ENCODE measurements around the gene KIF13A. TPM values are rescaled to one million over a fixed set of nuclear protein-coding genes. Genes with fewer than 3 reads are reported as not detected.
"Not testable (repeated sequence)": the region's sequence is repeated elsewhere in the genome, so short reads cannot be mapped to it uniquely, and the experiment has no call there.

KIF13A gene
- total and polyA plus RNA-seq, 10 of the 15 experiments (the other 5 are each of a cell fraction or from before 2014, with no cell fraction given): 0.02 to 0.26 (median 0.13) TPM; not detected in 2

GRCh38 chr6:17914651-17915050, 72.8 kb downstream of the KIF13A start:
- no peaks in the 10 kb centered on the region for H3K9me3 ChIP-seq (replicated peaks; ENCODE audit: control insufficient read depth, insufficient read depth, low read length)
- ChIA-PET SMC1A (ENCODE audit: uncharacterized antibody, unreplicated experiment) (no interaction called here), POLR2A (no interaction called here), CTCF (interaction anchor here (1.1 to 1.4 kb wide), 2 partner anchors 9 to 98 kb away, joined by 3 read pairs; no protein-coding TSS in a partner anchor), RAD21 (ENCODE audit: unreplicated experiment) (no interaction called here)
- H3K4me1 ChIP-seq (ENCODE audit: control insufficient read depth, insufficient read depth, low read length): no peaks in the 10 kb centered on the region
- no peak overlapping the region for H3K4me2 ChIP-seq (ENCODE audit: control insufficient read depth, insufficient read depth)
- H3K4me3 ChIP-seq: no peak overlapping the region
- ATAC-seq (no peak), DNase-seq (ENCODE audit: low read depth, low spot score) (no peak), FAIRE-seq (no peak)
- 49% methylated on average over 2 of the region's 2 CpGs for WGBS (ENCODE audit: insufficient coverage, insufficient replicate concordance, low lambda C conversion rate, missing lambda C conversion rate)
- no peaks in the 10 kb centered on the region for H3K36me3 ChIP-seq (ENCODE audit: control insufficient read depth in 2 of 2, insufficient read depth in 2 of 2, low read length in 1 of 2)
- in situ Hi-C loops (cut with MboI): no loop called here
- H3K9ac ChIP-seq (ENCODE audit: control insufficient read depth, insufficient read depth, low read length): no peak overlapping the region
- no peak overlapping the region for H2AFZ ChIP-seq (ENCODE audit: control insufficient read depth, low read depth, low read length)
- no TSS peak for BruUV-seq (replicated peaks)
- TF ChIP-seq JUNB (IDR thresholded peaks at IDR 0.05) (no peak), CHD4 (IDR thresholded peaks at IDR 0.05) (no peak), CHD2 (IDR thresholded peaks at IDR 0.05; ENCODE audit: borderline replicate concordance, low read depth, low read length) (no peak), PAX5 (IDR thresholded peaks at IDR 0.05; ENCODE audit: borderline replicate concordance, low read depth, low read length) (no peak)
- H3K27me3 ChIP-seq (replicated peaks in 1 of 2; ENCODE audit: control insufficient read depth in 2 of 2, insufficient read depth in 2 of 2, low read length in 1 of 2): no peaks in the 10 kb centered on the region; a peak in 1 of 4 replicates
- H3K27ac ChIP-seq (ENCODE audit: control insufficient read depth, insufficient read depth): no peak overlapping the region
- intact Hi-C loops (cut with micrococcal nuclease; ENCODE audit: unreplicated experiment): no loop called here
- no peaks in the 10 kb centered on the region for H4K20me1 ChIP-seq (ENCODE audit: control insufficient read depth, insufficient read depth)
- no peaks in the 10 kb centered on the region for H3K79me2 ChIP-seq (ENCODE audit: control insufficient read depth, insufficient read depth, low read length)

- Histone ChIP-seq H3K4me1 (ENCODE audit: control insufficient read depth, insufficient read depth, low read length) (no peaks in the 10 kb centered on the region; the same call in 1 of the 2 replicates), H3K9ac (ENCODE audit: control insufficient read depth, insufficient read depth, low read length) (no peak overlapping the region), H3K27ac (ENCODE audit: control insufficient read depth, insufficient read depth) (no peak overlapping the region), H3K9me3 (replicated peaks; ENCODE audit: control insufficient read depth, insufficient read depth, low read length) (no peaks in the 10 kb centered on the region; the same call in 2 of the 3 replicates), H3K79me2 (ENCODE audit: control insufficient read depth, insufficient read depth, low read length) (no peaks in the 10 kb centered on the region), H4K20me1 (ENCODE audit: control insufficient read depth, insufficient read depth) (no peaks in the 10 kb centered on the region), H2AFZ (ENCODE audit: control insufficient read depth, low read depth, low read length) (no peak overlapping the region), H3K36me3 (ENCODE audit: control insufficient read depth in 2 of 2, insufficient read depth in 2 of 2, low read length in 1 of 2) (no peaks in the 10 kb centered on the region), H3K4me3 (no peak overlapping the region), H3K27me3 (replicated peaks in 1 of 2; ENCODE audit: control insufficient read depth in 2 of 2, insufficient read depth in 2 of 2, low read length in 1 of 2) (no peaks in the 10 kb centered on the region; a peak in 1 of 4 replicates), H3K4me2 (ENCODE audit: control insufficient read depth, insufficient read depth) (no peak overlapping the region)
- SMC1A ChIA-PET (ENCODE audit: uncharacterized antibody, unreplicated experiment): interaction anchor here (0.6 to 1.3 kb wide), 3 partner anchors 11 to 834 kb away, joined by 3 read pairs; no protein-coding TSS in a partner anchor
- RAD21 ChIA-PET (ENCODE audit: unreplicated experiment): no interaction called here
- TF ChIP-seq NFYB (IDR thresholded peaks at IDR 0.05; ENCODE audit: insufficient read depth, low read depth, low read length) (no peak), TCF3 (IDR thresholded peaks at IDR 0.05; ENCODE audit: borderline replicate concordance, insufficient read depth, low read depth, low read length) (no peak), PAX8 (IDR thresholded peaks at IDR 0.05) (no peak), BMI1 (IDR thresholded peaks at IDR 0.05; ENCODE audit: borderline replicate concordance) (no peak), MEF2A (IDR thresholded peaks at IDR 0.05; ENCODE audit: insufficient read depth, low read depth, low read length) (no peak), NFYA (IDR thresholded peaks at IDR 0.05; ENCODE audit: borderline replicate concordance, low read depth, low read length) (no peak)
- no peak for DNase-seq (ENCODE audit: low read depth, low spot score)
- POLR2A ChIA-PET: no interaction called here
- intact Hi-C loops (cut with micrococcal nuclease; ENCODE audit: unreplicated experiment): no loop called here
- no peak for FAIRE-seq
- BruUV-seq (replicated peaks): no TSS peak
- ATAC-seq: no peak
- in situ Hi-C loops (cut with MboI): no loop called here
- CTCF ChIA-PET: interaction anchor here (0.9 kb wide), 1 partner anchor 31 kb away, joined by 3 read pairs; no protein-coding TSS in a partner anchor
Measured at GRCh38 chr6:17912521-17912920, 74.9 kb downstream of the KIF13A start.

GRCh38 chr6:17911656-17912055, 75.8 kb downstream of the KIF13A start:
- H3K79me2 ChIP-seq (ENCODE audit: control insufficient read depth, insufficient read depth, low read length); H3K9me3 ChIP-seq (replicated peaks; ENCODE audit: control insufficient read depth, insufficient read depth, low read length); BruUV-seq (replicated peaks); H3K27ac ChIP-seq (ENCODE audit: control insufficient read depth, insufficient read depth); H3K36me3 ChIP-seq (ENCODE audit: control insufficient read depth in 2 of 2, insufficient read depth in 2 of 2, low read length in 1 of 2); in situ Hi-C loops (cut with MboI); DNase-seq (ENCODE audit: low read depth, low spot score); H2AFZ ChIP-seq (ENCODE audit: control insufficient read depth, low read depth, low read length); ATAC-seq; H3K27me3 ChIP-seq (replicated peaks in 1 of 2; ENCODE audit: control insufficient read depth in 2 of 2, insufficient read depth in 2 of 2, low read length in 1 of 2); intact Hi-C loops (cut with micrococcal nuclease; ENCODE audit: unreplicated experiment); H3K4me3 ChIP-seq; RAD21 ChIA-PET (ENCODE audit: unreplicated experiment); H3K9ac ChIP-seq (ENCODE audit: control insufficient read depth, insufficient read depth, low read length); FAIRE-seq; H4K20me1 ChIP-seq (ENCODE audit: control insufficient read depth, insufficient read depth); H3K4me1 ChIP-seq (ENCODE audit: control insufficient read depth, insufficient read depth, low read length); H3K4me2 ChIP-seq (ENCODE audit: control insufficient read depth, insufficient read depth): not testable (repeated sequence)
- POLR2A ChIA-PET: interaction anchor here (0.6 to 1.0 kb wide), 2 partner anchors 14 to 750 kb away, joined by 3 read pairs; no protein-coding TSS in a partner anchor
- 67% methylated on average over 11 of the region's 11 CpGs for WGBS (ENCODE audit: insufficient coverage, insufficient replicate concordance, low lambda C conversion rate, missing lambda C conversion rate)
- SMC1A ChIA-PET (ENCODE audit: uncharacterized antibody, unreplicated experiment): interaction anchor here (1.3 kb wide), 1 partner anchor 19 kb away, joined by 3 read pairs; no protein-coding TSS in a partner anchor
- CTCF ChIA-PET: interaction anchor here (0.9 kb wide), 1 partner anchor 30 kb away, joined by 3 read pairs; no protein-coding TSS in a partner anchor

All from GM12878 (cell line).